HepG2 (cell line): ENCODE data around the gene LRRC15. TPM values are rescaled to one million over a fixed set of nuclear protein-coding genes. Genes with fewer than 3 reads are reported as not detected.
A peak's percentile ranks its signal among the peaks of the same experiment; 100 is the strongest.

Experiments
- ATAC-seq: fragments of 200-7000 bp; cut with Tn5 transposase; 3 replicates; pipeline ENCODE4 v1.9.1; 2020; ENCODE audit warnings: mild to moderate bottlenecking, moderate library complexity
- BruUV-seq: library from RNA; stranded (reverse); fragments of 400-500 nt; replicated peaks from 2 replicates; lab custom pipeline; 2021; lab: Mats Ljungman, UMichigan
- CTCF ChIA-PET: fragments of 300-600 bp; formaldehyde crosslinking; extraction: SDS; loops from one replicate; lab custom pipeline; 2021; ENCODE audit warnings: low total read pairs, inconsistent platforms, low intra/inter-chr PET ratio; lab: Yijun Ruan, JAX
- POLR2A ChIA-PET: fragments of 350-600 bp; sonication (Branson Sonifier 250); formaldehyde crosslinking; loops from one replicate; lab custom pipeline; 2020; ENCODE audit warnings: antibody characterized with exemption, inconsistent platforms; lab: Yijun Ruan, JAX
- DNase-seq: peaks from one replicate; pipeline ENCODE4 v3.0.0-alpha.2; 2015; ENCODE audit warnings: low spot score
- FAIRE-seq: peaks from 3 replicates; lab custom pipeline; 2011; peaks lifted over from hg19 to GRCh38; lab: Jason Lieb, UNC
- H2AFZ ChIP-seq: one replicate; pipeline ENCODE4 v1.6.1; 2011; ENCODE audit warnings: low read length, inconsistent platforms
- H3K27ac ChIP-seq: fragments of 300-600 bp; 3 replicates; pipeline ENCODE4 v1.8.0; 2011; ENCODE audit warnings: mixed run types, mild to moderate bottlenecking, mixed read lengths, low read length, inconsistent platforms; ENCODE audit not compliant: insufficient read depth; ENCODE audit errors: extremely low read length
- H3K27me3 ChIP-seq, 2 experiments: fragments of 200-600 bp in 1 of 2; 2 replicates in 1 of 2; 3 replicates in 1 of 2; pipeline versions ENCODE4 v1.6.0 to v1.8.0; 2011; ENCODE audit warnings: low read length in 2 of 2, mild to moderate bottlenecking in 2 of 2, moderate library complexity in 2 of 2, inconsistent platforms in 1 of 2; ENCODE audit not compliant: insufficient read depth in 2 of 2, control insufficient read depth in 1 of 2
- H3K36me3 ChIP-seq, 2 experiments: fragments of 200-600 bp in 1 of 2; replicated peaks in 1 of 2; 2 replicates in 1 of 2; 3 replicates in 1 of 2; pipeline versions ENCODE4 v1.5.1 to v1.8.0; 2011; ENCODE audit warnings: low read length in 2 of 2, inconsistent platforms in 1 of 2; ENCODE audit not compliant: insufficient read depth in 2 of 2, control insufficient read depth in 1 of 2
- H3K4me1 ChIP-seq: 2 replicates; pipeline ENCODE4 v1.5.1; 2012; ENCODE audit warnings: low read length, inconsistent platforms; ENCODE audit not compliant: insufficient read depth
- H3K4me2 ChIP-seq: 2 replicates; pipeline ENCODE4 v1.6.0; 2011; ENCODE audit warnings: low read depth, low read length, inconsistent platforms
- H3K4me3 ChIP-seq, 3 experiments: fragments of 200-600 bp in 1 of 3; sonication (generic), shearing (Covaris generic) in 1 of 3; replicated peaks in 1 of 3; 2 replicates each; pipeline ENCODE4 v1.5.1; 2011 to 2016; ENCODE audit warnings: low read length in 3 of 3, inconsistent platforms in 2 of 3, low read depth in 2 of 3, mild to moderate bottlenecking in 2 of 3, control low read depth in 1 of 3, mixed read lengths in 1 of 3; ENCODE audit not compliant: insufficient read depth in 1 of 3
- H3K79me2 ChIP-seq: one replicate; pipeline ENCODE4 v1.6.1; 2011; ENCODE audit warnings: low read length, inconsistent platforms; ENCODE audit not compliant: insufficient read depth
- H3K9ac ChIP-seq: 2 replicates; pipeline ENCODE4 v1.6.0; 2011; ENCODE audit warnings: mild to moderate bottlenecking, low read depth, low read length, inconsistent platforms; ENCODE audit not compliant: insufficient read depth
- H3K9me3 ChIP-seq: 2 replicates; pipeline ENCODE4 v1.5.1; 2012; ENCODE audit warnings: mild to moderate bottlenecking, low read length
- H4K20me1 ChIP-seq: 2 replicates; pipeline ENCODE4 v1.6.0; 2011; ENCODE audit warnings: inconsistent platforms, mild to moderate bottlenecking, low read length, moderate library complexity; ENCODE audit not compliant: insufficient read depth
- CEBPB ChIP-seq: IDR thresholded peaks from 2 replicates; pipeline ENCODE4 v1.6.1; 2011; ENCODE audit warnings: low read depth, low read length, improper control_type of control experiment, borderline replicate concordance
- FOSL2 ChIP-seq: sonication (generic); formaldehyde crosslinking; IDR thresholded peaks from 2 replicates; pipeline ENCODE4 v1.4.0; 2020; ENCODE audit warnings: missing genetic modification reagents
- HNRNPK ChIP-seq: fragments of 200-400 bp; formaldehyde crosslinking; IDR thresholded peaks from 2 replicates; pipeline ENCODE4 v1.6.1; 2018; ENCODE audit warnings: low read length, low read depth, moderate library complexity, mild to moderate bottlenecking; ENCODE audit not compliant: poor library complexity, severe bottlenecking
- MED13 ChIP-seq: sonication (generic); formaldehyde crosslinking; IDR thresholded peaks from 2 replicates; pipeline ENCODE4 v1.5.0; 2020; ENCODE audit warnings: missing genetic modification reagents
- SNAI1 ChIP-seq: sonication (generic); formaldehyde crosslinking; IDR thresholded peaks from 2 replicates; pipeline ENCODE4 v1.5.0; 2020; ENCODE audit warnings: mild to moderate bottlenecking, missing genetic modification reagents, borderline replicate concordance
- SP5 ChIP-seq: IDR thresholded peaks from 2 replicates; pipeline ENCODE4 v1.6.1; 2016; ENCODE audit warnings: low read depth, borderline replicate concordance
- SRSF4 ChIP-seq: fragments of 200-400 bp; formaldehyde crosslinking; IDR thresholded peaks from one replicate; pipeline ENCODE4 v1.6.1; 2018; ENCODE audit warnings: mild to moderate bottlenecking, low read depth, low read length, moderate library complexity; ENCODE audit not compliant: poor library complexity, severe bottlenecking
- ZNF138 ChIP-seq: sonication (generic); formaldehyde crosslinking; IDR thresholded peaks from 2 replicates; pipeline ENCODE4 v1.5.0; 2020; ENCODE audit warnings: mild to moderate bottlenecking, low read depth, missing genetic modification reagents
- ZNF383 ChIP-seq: sonication (generic); formaldehyde crosslinking; IDR thresholded peaks from 2 replicates; pipeline ENCODE4 v1.4.0; 2020; ENCODE audit warnings: missing genetic modification reagents, mild to moderate bottlenecking, borderline replicate concordance
- WGBS: methylation state at CpG from one replicate; pipeline ENCODE4 v1.1.6; 2017; ENCODE audit warnings: low lambda C conversion rate; 5-methylcytosine and 5-hydroxymethylcytosine counted together
- in situ Hi-C: cut with HindIII; loops from 2 replicates; pipeline ENCODE4 v1.10.0; 2017; ENCODE audit warnings: low pct_unique_long_range_greater_than_20kb; ENCODE audit not compliant: extremely low pct_ligation_motif_present
- intact Hi-C: fragments of 100-400 bp; cut with micrococcal nuclease; formaldehyde crosslinking; loops from one replicate; pipeline ENCODE4 v1.10.0; 2022; ENCODE audit not compliant: unreplicated experiment
- polyA plus RNA-seq, 8 experiments: library from polyadenylated mRNA; depleted of rRNA in 3 of 8; stranded (reverse) in 7 of 8; unstranded in 1 of 8; fragments of >200 nt; fragmentation: Illumina TruSeq in 4 of 8; extraction: Trizol in 4 of 8; gene quantifications; 2 replicates each; pipeline versions ENCODE4 v1.2.1 to v1.2.3, GENCODE V29; 2011 to 2016; ENCODE audit warnings: low read depth in 4 of 8, missing spikeins in 1 of 8, mixed read lengths in 1 of 8; ENCODE audit not compliant: insufficient read depth in 1 of 8
- total RNA-seq, 5 experiments: library from RNA; depleted of rRNA; stranded (reverse); fragments of >200 nt; fragmentation: Illumina TruSeq; extraction: Trizol; gene quantifications; 2 replicates each; pipeline ENCODE4 v1.2.3, GENCODE V29; 2016; ENCODE audit warnings: low read depth in 1 of 5
- TF ChIP-seq, protein P1 (sequence below): sonication (generic); formaldehyde crosslinking; IDR thresholded peaks from 2 replicates; pipeline ENCODE4 v1.4.0; 2020; ENCODE audit warnings: missing genetic modification reagents

The LRRC15 gene
- total and polyA plus RNA-seq, 2 of the 13 experiments (the other 11 are each of a cell fraction or from before 2014, with no cell fraction given): not detected

DNA sequence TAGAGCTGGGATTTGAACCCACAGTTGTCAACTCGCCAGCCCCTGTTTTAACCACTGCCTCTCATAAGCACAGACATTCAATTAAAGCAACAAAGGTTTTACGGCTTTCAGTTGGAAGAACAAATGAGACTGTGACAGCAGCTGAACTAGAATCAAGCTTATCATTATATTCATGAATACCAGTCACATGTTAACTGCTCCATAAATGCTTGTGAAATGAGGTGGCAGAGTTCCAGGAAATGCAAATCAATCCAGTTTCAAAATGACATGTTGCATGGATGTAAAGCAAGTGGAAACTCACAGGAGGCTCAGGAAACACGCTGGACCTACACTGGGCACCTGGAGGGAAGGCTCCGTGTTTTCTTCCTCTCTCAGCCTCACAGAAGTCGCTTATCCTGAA is 25.7 kb upstream of the LRRC15 start:
- CTCF ChIA-PET: no interaction called here
- ATAC-seq (peak; percentile 12), FAIRE-seq (no peak), DNase-seq (peak; percentile 24)
- Histone ChIP-seq H3K4me1 (peaks cover 24% of the 10 kb centered on the region), H3K36me3 (no peaks in the 10 kb centered on the region), H3K27ac (no peak overlapping the region), H3K9ac (no peak overlapping the region), H3K27me3 (0 out of 5 replicates have a peak, but pooled peaks cover 0 to 8% of the 10 kb centered on the region in 2 experiments), H2AFZ (no peak overlapping the region), H4K20me1 (no peaks in the 10 kb centered on the region), H3K4me2 (peak overlapping the region; percentile 85; the same call in 1 of the 2 replicates), H3K9me3 (0 out of 2 replicates have a peak, but pooled peaks cover 4% of the 10 kb centered on the region), H3K79me2 (no peaks in the 10 kb centered on the region), H3K4me3 (no peak overlapping the region)
- WGBS: 46% methylated on average over 5 of the region's 5 CpGs
- TF ChIP-seq, protein P1, sequence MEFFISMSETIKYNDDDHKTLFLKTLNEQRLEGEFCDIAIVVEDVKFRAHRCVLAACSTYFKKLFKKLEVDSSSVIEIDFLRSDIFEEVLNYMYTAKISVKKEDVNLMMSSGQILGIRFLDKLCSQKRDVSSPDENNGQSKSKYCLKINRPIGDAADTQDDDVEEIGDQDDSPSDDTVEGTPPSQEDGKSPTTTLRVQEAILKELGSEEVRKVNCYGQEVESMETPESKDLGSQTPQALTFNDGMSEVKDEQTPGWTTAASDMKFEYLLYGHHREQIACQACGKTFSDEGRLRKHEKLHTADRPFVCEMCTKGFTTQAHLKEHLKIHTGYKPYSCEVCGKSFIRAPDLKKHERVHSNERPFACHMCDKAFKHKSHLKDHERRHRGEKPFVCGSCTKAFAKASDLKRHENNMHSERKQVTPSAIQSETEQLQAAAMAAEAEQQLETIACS: no peak
- TF ChIP-seq ZNF138: no peak
- TF ChIP-seq CEBPB: peak; percentile 2; the same call in 1 of the 2 replicates
- TF ChIP-seq SNAI1: no peak
- no peak for TF ChIP-seq SP5 (CRISPR knock-in tag)
- TF ChIP-seq SRSF4: no peak
- peak; percentile 30 for TF ChIP-seq FOSL2
- TF ChIP-seq ZNF383: no peak
- no peak for TF ChIP-seq MED13 (CRISPR knock-in tag)
- no peak for TF ChIP-seq HNRNPK
- intact Hi-C loops (loop anchor here (5.0 kb wide), 2 partner anchors 43 to 422 kb away; partner anchors contain the start of gene CPN2), in situ Hi-C loops (no loop called here)
- BruUV-seq: no TSS peak
- POLR2A ChIA-PET: interaction anchor here (0.6 to 1.8 kb wide), 3 partner anchors 161 to 682 kb away, joined by 3 to 7 read pairs (median 3); no protein-coding TSS in a partner anchor
